CD4-positive, alpha-beta T cell treated with Interferon gamma for 1 hour (primary cell): ENCODE measurements around the gene ATP5ME.

Experiments
- DNase-seq: peaks from one replicate; pipeline ENCODE4 v3.0.0-alpha.2; 2020

The ATP5ME gene

GRCh38 chr4:632196-632790 is 41.8 kb downstream of the ATP5ME start:
- no peak for DNase-seq

- DNase-seq, result no peak
Measured at GRCh38 chr4:630656-631055, 43.4 kb downstream of the ATP5ME start.

- no peak for DNase-seq
Measured at GRCh38 chr4:629915-630641, 44.0 kb downstream of the ATP5ME start.

GRCh38 chr4:629636-629914 is 44.5 kb downstream of the ATP5ME start:
- DNase-seq, result no peak

- no peak for DNase-seq
Measured at GRCh38 chr4:628821-629635, 45.0 kb downstream of the ATP5ME start.

- no peak for DNase-seq
Measured at GRCh38 chr4:628311-628741, 45.8 kb downstream of the ATP5ME start.

- DNase-seq, result no peak
Measured at GRCh38 chr4:627347-628125, 46.5 kb downstream of the ATP5ME start.

- no peak for DNase-seq
Measured at GRCh38 chr4:626201-627091, 47.6 kb downstream of the ATP5ME start.

- DNase-seq, result no peak
Measured at GRCh38 chr4:625631-626161, 48.4 kb downstream of the ATP5ME start.

- DNase-seq, result no peak
Measured at GRCh38 chr4:624705-625590, 49.1 kb downstream of the ATP5ME start, which contains the start of gene PDE6B. TSS of gene PDE6B (plus strand) at chr4:625573. CDS start at chr4:625627, 54 bp downstream.

GRCh38 chr4:623914-624566 is 50.0 kb downstream of the ATP5ME start:
- no peak for DNase-seq

GRCh38 chr4:622996-623913 is 50.8 kb downstream of the ATP5ME start:
- DNase-seq, result no peak
